ENCODE data around the gene GNG7.
A peak's percentile ranks its signal among the peaks of the same experiment; 100 is the strongest.

GNG7 gene

GRCh38 chr19:2702170-2703076 is at the start of gene GNG7:
TSS of gene GNG7 (minus strand) at chr19:2702694. CDS start at chr19:2520688, 182,006 bp downstream.
- TF ChIP-seq ARNTL (CRISPR knock-in tag; IDR thresholded peaks at IDR 0.05; ENCODE audit: borderline replicate concordance, low read depth) (no peak), CREB5 (CRISPR knock-in tag; IDR thresholded peaks at IDR 0.05; ENCODE audit: low read depth) (no peak), ISL1 (CRISPR knock-in tag; IDR thresholded peaks at IDR 0.05) (no peak), POU6F1 (CRISPR knock-in tag; IDR thresholded peaks at IDR 0.05; ENCODE audit: borderline replicate concordance, low read depth) (no peak), ZNF565 (CRISPR knock-in tag; conservative IDR thresholded peaks at IDR 0.05; ENCODE audit: low read depth) (no peak), ZFP3 (CRISPR knock-in tag; IDR thresholded peaks at IDR 0.05) (no peak), PPARA (CRISPR knock-in tag; IDR thresholded peaks at IDR 0.05; ENCODE audit: borderline replicate concordance) (no peak), ZC3H10 (CRISPR knock-in tag; IDR thresholded peaks at IDR 0.05) (no peak), CSDC2 (CRISPR knock-in tag; IDR thresholded peaks at IDR 0.05) (no peak), RARB (CRISPR knock-in tag; IDR thresholded peaks at IDR 0.05) (no peak), OSR1 (CRISPR knock-in tag; IDR thresholded peaks at IDR 0.05) (no peak), TCF4 (CRISPR knock-in tag; IDR thresholded peaks at IDR 0.05; ENCODE audit: borderline replicate concordance) (no peak), ZNF70 (CRISPR knock-in tag; IDR thresholded peaks at IDR 0.05) (no peak), ZFP30 (CRISPR knock-in tag; IDR thresholded peaks at IDR 0.05) (no peak), BACH2 (CRISPR knock-in tag; IDR thresholded peaks at IDR 0.05; ENCODE audit: borderline replicate concordance) (no peak)
- ATAC-seq: peak; percentile 100

GRCh38 chr19:2751438-2751830 is 48.9 kb upstream of the GNG7 start:
- ATAC-seq: no peak

GRCh38 chr19:2750808-2751437 is 48.4 kb upstream of the GNG7 start:
- TF ChIP-seq TOX (CRISPR knock-in tag; IDR thresholded peaks at IDR 0.05; ENCODE audit: borderline replicate concordance) (no peak), TSHZ2 (CRISPR knock-in tag; IDR thresholded peaks at IDR 0.05) (no peak), RARB (CRISPR knock-in tag; IDR thresholded peaks at IDR 0.05) (no peak), CREB5 (CRISPR knock-in tag; IDR thresholded peaks at IDR 0.05; ENCODE audit: low read depth) (no peak), ZNF8 (CRISPR knock-in tag; IDR thresholded peaks at IDR 0.05) (no peak), BACH2 (CRISPR knock-in tag; IDR thresholded peaks at IDR 0.05; ENCODE audit: borderline replicate concordance) (no peak)
- no peak for ATAC-seq

More at GRCh38 chr19:2751438-2751830, 48.9 kb upstream of the GNG7 start:
- TF ChIP-seq ARNTL (CRISPR knock-in tag; IDR thresholded peaks at IDR 0.05; ENCODE audit: borderline replicate concordance, low read depth) (no peak), ESRRG (CRISPR knock-in tag; IDR thresholded peaks at IDR 0.05) (no peak), PATZ1 (CRISPR knock-in tag; IDR thresholded peaks at IDR 0.05; ENCODE audit: borderline replicate concordance) (no peak), ZFP3 (CRISPR knock-in tag; IDR thresholded peaks at IDR 0.05) (no peak), GLIS3 (CRISPR knock-in tag; IDR thresholded peaks at IDR 0.05) (no peak)
